ENCODE results near the gene LRRC7.

DNA sequence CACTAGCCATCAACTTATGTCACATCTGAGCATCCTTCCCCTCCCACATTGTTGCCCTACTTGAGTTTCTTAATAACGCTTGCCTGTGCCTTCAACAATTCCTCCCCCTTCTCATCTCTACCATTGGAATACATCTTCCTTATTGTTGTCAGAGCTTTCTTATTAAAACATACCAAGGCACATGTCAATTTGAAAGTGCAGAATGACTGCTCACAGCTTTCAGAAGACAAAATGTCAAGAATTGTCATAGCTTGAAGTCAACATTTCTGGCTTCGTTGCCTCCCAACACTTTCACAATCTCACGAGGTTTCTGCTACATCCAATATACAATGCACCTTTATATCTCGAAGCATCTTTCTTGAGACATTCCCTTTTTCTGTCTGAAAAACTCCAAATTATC lies 279.9 kb downstream of the LRRC7 start:
- TF ChIP-seq, protein P1, sequence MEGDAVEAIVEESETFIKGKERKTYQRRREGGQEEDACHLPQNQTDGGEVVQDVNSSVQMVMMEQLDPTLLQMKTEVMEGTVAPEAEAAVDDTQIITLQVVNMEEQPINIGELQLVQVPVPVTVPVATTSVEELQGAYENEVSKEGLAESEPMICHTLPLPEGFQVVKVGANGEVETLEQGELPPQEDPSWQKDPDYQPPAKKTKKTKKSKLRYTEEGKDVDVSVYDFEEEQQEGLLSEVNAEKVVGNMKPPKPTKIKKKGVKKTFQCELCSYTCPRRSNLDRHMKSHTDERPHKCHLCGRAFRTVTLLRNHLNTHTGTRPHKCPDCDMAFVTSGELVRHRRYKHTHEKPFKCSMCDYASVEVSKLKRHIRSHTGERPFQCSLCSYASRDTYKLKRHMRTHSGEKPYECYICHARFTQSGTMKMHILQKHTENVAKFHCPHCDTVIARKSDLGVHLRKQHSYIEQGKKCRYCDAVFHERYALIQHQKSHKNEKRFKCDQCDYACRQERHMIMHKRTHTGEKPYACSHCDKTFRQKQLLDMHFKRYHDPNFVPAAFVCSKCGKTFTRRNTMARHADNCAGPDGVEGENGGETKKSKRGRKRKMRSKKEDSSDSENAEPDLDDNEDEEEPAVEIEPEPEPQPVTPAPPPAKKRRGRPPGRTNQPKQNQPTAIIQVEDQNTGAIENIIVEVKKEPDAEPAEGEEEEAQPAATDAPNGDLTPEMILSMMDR (conservative IDR thresholded peaks at IDR 0.05; ENCODE audit: low read length) = no peak
- TF ChIP-seq EZH2phosphoT487 (IDR thresholded peaks at IDR 0.05; ENCODE audit: borderline replicate concordance) = no peak
